Measurements from ENCODE around the gene MIOS.

MIOS gene

GRCh38 chr7:7584653-7585052 is 18.0 kb downstream of the MIOS start:
- DNase-seq = no peak

GRCh38 chr7:7585241-7585928 is 18.7 kb downstream of the MIOS start:
- no peak for DNase-seq

GRCh38 chr7:7595451-7595850 is 28.8 kb downstream of the MIOS start:
- no peak for DNase-seq

DNA sequence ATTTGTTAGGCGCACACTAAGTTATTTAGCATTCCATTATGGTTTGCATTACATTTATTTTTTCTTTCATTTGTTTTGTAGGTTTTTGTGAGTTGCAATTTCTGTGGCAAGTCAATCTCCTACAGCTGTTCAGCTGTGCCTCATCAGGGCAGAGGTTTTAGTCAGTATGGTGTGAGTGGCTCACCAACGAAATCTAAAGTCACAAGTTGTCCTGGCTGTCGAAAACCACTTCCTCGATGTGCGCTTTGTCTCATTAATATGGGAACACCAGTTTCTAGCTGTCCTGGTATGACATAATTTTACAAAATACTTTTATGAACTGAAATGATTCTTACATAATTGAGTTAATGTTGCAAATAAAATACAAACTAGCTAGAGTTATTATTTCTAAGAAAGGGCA is 29.5 kb downstream of the MIOS start:
- DNase-seq = no peak

DNA sequence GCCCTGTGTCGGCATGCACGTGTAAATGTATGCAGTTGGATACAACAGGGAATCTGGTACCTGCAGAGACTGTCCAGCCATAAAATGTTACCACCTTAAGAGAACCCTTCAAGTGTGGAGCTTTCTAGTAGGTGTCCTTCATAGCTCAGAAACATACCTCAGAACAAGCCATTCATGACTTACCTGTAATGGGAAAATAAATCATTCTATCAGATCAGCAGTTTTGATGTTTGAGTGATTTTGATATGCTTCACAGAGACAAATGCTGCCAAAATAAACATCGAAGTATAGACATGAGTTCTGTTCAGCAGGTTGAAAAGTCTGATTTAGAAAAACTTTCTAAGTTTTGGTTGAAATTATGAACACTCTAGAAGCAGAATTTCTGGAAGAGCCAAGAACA is 40.3 kb downstream of the MIOS start:
- no peak for DNase-seq

- no peak for DNase-seq
Observed at GRCh38 chr7:7609330-7609729, 42.6 kb downstream of the MIOS start.

- DNase-seq = no peak
Observed at GRCh38 chr7:7612519-7612918, 45.8 kb downstream of the MIOS start.

DNA sequence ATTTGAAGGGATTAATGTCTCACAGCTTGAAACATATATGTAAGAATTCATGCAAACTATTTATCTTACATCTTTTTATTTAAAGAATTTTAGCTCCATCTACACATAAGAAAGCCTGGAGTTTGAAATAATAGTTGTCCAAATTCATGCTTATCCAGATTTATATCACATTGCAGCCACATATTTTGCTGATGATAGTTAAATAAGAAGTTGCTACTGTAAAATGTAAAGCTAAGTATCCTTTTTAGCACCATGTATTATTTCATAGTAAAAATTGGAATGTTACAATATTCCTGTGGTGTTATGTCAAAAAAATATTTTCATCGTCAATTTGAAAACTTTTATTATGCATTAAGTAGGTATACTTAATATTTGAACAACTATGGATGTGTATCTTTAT is 46.5 kb downstream of the MIOS start:
- no peak for DNase-seq

DNA sequence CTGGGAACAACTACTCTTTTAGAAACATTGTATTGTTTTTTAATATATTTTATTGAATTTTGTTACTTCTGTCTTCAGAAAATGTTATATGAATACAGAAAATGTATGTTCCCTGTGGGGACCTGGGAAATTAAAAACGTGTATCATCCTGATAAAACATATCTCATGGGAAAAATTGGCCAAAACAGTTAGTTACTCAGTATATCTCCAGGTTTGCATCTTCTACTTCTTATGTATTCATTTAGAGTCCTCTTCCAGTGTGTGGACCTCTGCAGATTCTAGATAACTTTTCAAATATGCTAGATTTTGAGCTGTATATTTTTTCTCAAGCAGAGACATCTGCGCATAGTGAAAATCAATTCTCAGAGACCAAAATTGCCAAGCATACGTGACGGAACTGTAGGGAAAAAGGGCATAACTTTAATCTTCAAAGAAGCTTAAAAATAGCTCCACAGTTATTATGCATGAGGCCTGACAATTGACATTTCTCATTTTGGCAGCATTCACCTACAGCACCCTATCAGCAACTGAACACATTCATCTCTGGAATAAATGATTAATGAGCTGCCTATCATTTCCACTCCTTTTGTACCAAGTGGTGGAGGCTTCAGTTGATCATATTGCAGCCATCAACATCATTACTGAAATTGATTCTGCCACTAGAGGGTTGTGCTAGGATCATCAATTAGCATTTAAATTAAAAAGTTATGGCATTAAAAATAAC is 47.5 kb downstream of the MIOS start:
- no peak for DNase-seq

GRCh38 chr7:7617550-7617949 is 50.9 kb downstream of the MIOS start:
- no peak for DNase-seq

DNA sequence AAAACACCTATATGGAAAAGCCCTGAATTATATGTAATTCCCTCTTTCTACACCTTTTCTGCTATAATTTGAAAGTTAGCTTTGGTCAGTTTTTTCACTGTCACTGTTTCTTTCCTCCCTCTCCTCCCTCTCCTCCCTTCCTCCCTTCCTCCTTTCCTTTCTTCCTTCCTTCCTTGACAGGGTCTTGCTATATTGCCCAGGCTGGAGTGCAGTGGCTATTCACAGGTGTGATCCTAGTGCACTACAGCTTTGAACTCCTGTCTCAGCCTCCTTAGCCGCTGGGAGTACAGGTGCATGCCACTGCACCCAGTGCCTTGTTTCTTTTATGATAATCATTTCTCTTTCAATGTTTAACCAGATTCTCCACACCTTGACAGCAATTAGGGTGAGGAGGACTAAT is 51.7 kb downstream of the MIOS start:
- DNase-seq = no peak

DNA sequence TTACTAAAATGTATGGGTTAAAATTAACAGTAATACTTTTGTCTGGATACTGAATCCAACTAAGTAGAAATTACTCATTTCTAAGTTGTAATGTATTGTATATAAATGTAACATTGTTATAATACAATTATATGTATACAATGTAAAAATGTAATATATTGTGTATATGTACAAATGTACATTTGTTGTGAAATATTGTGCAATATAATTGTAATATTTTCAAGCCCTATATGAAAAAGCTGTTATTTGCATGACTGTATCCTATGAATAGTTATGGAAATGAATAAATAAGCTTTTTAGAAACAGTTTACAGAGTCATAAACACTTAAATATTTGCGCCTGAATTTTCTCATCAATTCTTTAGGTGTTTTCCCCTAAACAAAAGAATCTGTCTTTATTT is 53.6 kb downstream of the MIOS start:
- DNase-seq = no peak

DNA sequence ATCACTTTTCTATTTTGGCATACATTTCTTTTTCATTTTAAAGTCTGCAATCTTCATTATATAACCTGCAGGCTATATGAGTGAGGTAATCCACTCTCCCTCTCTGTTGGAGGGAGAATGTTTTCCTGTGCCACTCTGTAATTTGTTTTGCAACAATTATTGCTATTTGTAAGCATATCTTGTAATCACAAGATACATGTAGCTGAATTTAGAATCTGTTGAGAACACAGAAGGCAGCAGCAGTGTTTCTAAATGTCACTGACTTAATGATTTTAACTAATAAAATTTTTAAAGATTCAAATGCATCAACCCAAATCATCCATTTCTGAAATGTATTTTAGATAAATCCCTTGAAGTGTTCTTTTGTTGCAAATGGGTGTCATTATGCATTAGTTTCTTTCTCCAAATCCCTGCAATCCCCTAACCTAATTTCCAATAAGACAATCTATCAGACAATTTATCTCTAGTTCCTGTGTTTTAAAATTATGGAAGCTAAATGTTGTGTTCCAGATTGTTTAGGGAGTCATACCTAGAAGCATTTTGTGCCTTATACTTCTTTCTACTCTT is 54.0 kb downstream of the MIOS start:
- no peak for DNase-seq

GRCh38 chr7:7628476-7628875 is 61.8 kb downstream of the MIOS start:
- no peak for DNase-seq

- DNase-seq = no peak
Observed at GRCh38 chr7:7630626-7631329, 64.1 kb downstream of the MIOS start.

- DNase-seq = no peak
Observed at GRCh38 chr7:7639421-7639820, 72.7 kb downstream of the MIOS start.

DNA sequence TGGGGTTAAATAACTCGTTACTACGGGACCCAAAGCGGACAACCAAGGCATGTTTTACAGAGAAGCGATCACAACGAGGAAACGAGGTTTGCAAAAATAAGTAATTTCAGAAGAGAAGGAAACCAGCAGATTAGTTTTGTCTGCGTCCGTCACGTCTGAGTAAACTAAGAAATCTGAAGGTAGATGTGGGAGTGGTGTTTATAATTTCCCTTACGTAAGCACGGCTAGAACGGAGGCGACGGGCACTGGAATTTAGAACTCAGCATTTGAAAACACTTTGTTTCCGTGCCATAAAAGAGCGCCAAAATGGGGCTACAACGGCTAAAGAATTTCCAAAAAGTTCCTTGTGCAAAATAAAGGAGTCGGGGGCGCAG is 73.2 kb downstream of the MIOS start:
- no peak for DNase-seq

GRCh38 chr7:7640221-7641128 is 73.8 kb downstream of the MIOS start, which contains the start of gene UMAD1:
UMAD1 (plus strand) TSS chr7:7640752; CDS start chr7:7673372, 32,620 bp downstream.
- peak; percentile 96 for DNase-seq

GRCh38 chr7:7641129-7641663 is 74.5 kb downstream of the MIOS start:
- DNase-seq = no peak

DNA sequence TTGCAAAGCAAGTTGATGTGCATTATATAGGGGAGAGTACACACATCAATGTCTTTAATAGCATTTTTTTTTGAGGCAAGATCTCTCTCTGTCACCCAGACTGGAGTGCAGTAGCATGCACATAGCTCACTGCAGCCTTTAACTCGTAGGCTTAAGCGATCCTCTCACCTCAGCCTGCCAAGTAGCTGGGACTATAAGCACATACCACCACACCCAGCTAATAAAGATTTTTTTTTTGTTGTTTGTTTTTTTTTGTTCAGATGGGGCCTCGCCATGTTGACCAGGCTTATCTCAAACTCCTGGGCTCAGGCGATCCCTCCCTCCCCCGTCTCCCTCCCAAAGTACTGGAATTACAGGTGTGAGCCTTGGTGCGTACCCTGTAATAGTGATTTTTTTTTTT is 75.4 kb downstream of the MIOS start:
- no peak for DNase-seq

DNA sequence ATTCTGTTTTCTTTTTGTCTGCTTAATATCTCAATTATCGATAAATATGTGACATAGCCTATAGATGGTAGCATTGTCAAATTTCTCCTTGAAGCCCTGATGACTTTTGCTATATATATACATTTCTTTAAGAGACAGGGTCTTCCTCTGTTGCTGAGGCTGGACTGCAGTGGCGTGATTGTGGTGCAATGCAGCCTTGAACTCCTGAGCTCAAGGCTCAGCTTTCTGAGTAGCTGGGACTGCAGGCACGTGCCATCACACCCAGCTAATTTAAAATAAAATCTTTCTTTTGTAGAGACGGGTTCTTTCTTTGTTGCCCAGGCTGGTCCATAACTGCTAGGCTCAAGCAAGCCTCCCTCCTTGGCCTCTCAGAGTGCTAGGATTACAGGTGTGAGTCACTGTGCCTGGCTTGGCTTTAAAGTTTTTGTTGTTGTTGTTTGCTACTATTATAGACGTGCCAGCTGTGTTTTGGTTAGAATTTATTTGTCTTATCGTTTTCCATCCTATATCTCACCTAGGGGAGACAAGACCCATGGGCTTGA is 80.9 kb downstream of the MIOS start:
- DNase-seq = no peak

DNA sequence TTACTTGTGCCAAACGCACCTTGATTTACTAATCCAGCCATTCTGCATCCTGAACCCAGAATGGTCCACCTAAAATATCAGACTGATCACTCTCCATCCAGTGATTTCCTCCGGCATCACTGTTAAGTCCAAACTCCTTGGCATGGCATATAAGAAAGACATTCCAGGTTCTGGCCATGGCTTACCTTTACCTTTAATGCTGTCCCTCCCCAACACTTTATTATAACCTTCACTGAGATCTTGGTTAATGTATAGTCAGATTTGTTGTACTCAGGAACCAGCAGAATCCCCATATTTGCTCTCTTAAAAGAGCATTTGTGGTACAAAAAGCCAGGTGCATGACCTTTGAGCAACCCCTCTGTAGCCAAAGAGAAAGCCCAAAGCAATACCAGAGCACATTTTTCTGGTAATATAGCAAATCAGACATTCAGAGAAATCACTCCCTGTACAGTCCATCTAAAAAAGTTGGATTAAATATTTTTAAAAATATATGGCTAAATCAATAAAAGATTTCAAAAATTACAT is 84.1 kb downstream of the MIOS start:
- no peak for DNase-seq
